HG02610 (cell line): ENCODE results near the gene CHMP2A.
"Not testable (repeated sequence)": the region's sequence is repeated elsewhere in the genome, so short reads cannot be mapped to it uniquely, and the experiment has no call there.

Experiments used
- ATAC-seq: cut with Tn5 transposase; IDR thresholded peaks from one replicate; pipeline ENCODE4 v1.9.1; 2021; ENCODE audit warnings: mild to moderate bottlenecking, moderate library complexity; ENCODE audit not compliant: unreplicated experiment

Gene CHMP2A

DNA sequence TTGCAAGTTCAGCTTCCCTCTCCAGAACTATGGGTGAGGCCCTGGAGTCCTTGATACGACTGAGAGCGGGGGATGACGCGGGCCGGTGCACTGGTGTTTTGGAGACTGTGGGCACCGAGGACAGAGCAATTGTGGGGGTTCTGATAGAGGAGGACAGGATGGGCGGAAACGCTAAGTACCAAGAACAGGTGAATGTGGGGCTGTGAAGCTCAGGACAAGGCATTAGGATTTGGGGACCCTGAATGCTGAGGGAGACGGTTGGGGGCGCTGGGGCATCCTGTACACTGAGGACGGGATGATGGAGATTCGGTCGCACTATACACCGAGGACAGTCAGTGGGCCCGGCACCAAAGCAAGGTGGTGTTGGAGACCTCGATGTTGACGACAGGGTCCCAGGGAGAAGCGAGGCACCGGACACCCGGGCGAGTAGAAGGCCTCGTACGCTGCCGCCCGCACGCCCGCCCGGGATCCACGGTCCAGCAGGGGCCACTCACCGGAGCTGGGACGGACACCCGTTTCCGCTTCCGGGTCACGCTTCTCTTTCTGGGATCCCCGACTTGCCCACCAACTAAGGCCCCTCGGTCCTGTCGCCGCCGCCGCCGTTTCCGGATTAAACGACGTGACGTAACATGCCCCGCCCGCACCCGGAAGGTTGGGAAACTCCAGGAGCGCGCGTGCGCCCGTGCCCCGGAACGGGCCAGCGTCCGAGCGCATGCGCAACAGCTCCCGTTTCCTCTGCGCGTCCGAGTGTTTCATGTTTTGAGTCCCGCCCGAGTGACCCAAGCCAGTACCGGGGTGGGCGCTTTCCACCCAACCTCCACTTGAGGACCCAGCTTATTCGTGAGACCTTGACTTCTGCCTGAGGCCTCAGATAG, at the start of gene CHMP2A:
Gene CHMP2A (minus strand): TSS at position 612 of the 875 bp plus-strand sequence. CDS start 893 bp downstream, outside the sequence.
- peak; percentile 28 for ATAC-seq

- no peak for ATAC-seq
These were observed 31.3 kb upstream of the CHMP2A start for GRCh38 chr19:58586133-58586765.

GRCh38 chr19:58585442-58586132, 30.7 kb upstream of the CHMP2A start:
- ATAC-seq: no peak

GRCh38 chr19:58584498-58585441, 29.9 kb upstream of the CHMP2A start:
- ATAC-seq: no peak

GRCh38 chr19:58582985-58583384, 28.1 kb upstream of the CHMP2A start:
- ATAC-seq: no peak

DNA sequence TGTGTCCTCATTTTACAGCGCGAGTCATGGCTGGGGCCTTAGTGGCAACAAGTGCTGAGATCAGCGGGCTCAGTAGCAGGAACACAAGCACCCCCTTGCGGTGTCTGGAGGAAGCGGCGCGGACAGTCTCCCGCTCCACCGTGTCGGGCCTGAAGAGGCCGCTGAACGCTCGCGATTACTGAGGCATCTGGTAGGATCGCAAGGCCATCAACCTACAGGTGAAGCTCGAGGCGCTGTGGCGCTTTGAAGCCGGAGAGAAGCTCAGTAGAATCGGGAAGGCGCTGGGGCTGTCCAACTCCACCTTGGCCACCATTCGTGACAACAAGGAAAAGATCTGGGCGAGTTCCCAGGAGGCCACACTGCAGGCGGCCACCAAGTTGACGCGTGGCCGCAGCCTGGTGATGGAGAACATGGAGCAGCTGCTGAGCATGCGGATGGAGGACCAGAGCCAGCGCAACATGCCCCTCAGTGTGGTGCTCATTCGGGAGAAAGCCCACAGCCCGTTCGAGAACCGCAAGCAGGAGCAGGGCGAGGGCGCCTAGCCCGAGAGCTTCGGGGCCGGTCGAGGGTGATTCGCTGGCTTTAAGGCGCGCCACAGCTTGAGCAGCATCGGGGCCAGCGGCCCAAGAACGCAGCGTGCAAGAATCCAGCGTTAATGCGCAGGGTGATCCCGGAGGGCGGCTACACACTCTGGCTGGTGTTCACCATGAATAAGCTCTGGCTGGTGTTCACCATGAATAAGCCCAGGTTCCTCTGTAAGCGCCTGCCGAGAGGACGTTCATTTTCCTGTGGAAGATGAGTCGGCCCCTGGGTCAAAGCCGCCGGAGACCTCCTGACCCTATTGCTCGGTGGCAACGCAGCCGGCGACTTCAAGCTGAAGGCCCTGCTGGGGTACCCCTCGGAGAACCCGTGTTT, 26.6 kb upstream of the CHMP2A start:
- peak; percentile 77 for ATAC-seq

GRCh38 chr19:58579473-58580142, 24.7 kb upstream of the CHMP2A start:
- ATAC-seq: no peak

DNA sequence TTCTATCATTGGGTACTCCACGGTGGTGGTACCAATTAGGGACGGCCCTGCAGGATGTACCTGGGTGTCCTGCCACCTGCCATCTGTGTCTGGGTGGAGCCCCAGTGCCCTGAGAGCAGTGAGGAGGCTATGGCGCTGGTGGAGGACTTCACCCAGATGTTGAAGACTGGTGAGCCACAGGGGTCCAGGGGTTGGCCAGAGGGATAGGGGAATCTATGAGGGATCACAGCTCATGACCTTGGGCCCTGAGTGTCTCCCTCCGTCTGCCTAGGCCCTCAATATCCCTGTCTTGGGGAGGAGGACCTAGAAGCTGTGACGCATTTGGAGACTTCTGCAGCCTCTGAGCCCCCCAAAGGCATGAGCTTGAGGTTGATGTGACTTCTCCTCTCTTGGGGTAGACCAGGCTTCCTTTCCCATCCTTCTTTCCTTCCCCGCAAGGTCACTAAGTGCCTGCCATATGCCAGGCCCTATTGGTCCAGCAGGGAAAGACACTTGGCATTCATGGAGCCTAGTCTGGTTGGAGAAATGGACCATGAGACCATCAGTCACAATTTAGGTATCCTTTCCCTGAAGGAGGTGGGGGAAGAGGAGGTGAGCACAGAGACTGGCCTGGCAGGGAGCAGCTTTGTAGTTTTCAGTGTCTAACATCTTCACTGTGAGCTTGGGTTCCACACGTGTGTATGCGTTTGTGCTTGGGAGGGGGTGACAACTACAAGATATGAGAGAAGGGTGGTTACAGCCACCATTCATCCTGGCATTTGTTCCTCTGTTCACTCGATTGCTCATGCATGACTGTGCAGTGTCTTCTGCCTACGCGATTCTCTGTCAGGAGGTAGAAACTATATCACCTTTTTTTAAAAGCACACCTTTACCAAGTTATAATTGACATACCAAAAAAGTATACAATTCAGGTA, 23.4 kb upstream of the CHMP2A start:
- ATAC-seq: no peak

- ATAC-seq: not testable (repeated sequence)
These were observed 22.7 kb upstream of the CHMP2A start for GRCh38 chr19:58577581-58577980.

DNA sequence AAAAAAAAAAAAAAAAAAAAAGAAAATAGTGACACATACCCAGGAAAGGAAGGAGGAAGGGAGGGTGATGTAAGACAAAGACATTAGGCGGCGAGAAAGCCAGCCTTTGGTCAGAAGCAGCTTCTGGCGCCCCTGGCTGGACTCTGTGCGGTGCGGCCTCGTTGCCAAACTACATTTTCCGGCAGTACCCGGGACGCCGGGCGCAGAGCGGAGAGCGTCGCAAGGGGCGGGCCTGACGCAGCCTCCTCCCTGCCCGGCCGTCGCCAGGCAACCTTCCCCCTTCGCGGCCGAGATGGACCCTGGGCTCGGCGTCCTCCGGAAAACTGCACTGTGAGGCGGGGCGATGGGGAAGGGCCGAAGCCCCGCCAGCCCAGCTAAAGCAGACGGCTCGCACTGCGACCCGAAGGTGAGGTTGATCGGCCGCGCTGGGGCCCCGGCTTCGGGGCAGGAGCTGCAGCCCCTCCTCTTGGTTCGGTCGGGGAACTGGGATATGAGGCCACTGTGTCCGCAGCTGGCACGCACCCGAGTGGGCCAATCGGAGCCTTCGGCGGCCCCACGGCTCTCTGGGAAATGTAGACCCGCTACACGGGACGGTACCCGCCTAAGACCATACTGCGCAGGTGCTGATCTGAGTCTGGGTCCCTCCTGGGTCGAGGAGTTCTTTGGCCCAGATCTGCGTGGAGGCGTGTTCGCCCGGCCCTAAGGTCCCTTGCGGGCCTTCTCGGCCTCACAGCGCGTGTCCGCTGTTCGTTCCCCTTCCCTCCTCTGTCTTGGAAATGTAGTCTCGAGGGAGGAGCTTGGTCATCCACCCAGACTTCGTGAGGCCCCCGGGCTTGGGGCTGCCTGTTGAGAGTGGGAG, 20.5 kb upstream of the CHMP2A start:
- ATAC-seq: peak; percentile 42

DNA sequence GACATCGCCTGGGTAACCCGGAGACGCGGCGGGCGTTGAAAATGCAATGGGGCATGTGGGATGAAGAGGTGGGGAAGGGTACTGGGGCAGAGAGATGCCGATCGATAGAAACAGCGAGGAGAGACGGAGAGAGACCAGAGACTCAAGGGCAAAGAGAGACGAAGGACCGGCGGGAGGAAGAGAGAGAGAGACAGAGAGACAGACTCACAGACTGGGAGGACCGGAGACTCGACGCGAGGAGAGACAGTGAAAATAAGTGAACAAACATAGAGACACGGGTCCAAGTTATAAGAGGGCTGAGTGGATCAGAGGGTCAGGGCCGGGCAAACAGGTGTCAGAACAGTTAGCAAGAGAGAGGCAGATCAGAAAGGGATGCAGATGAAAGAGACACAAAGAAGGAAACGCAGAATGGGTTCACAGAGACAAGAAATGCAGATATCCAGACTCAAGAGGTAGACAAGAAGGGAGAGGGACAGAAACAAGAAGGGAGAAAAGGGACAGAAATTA, 18.8 kb upstream of the CHMP2A start:
- ATAC-seq: no peak

DNA sequence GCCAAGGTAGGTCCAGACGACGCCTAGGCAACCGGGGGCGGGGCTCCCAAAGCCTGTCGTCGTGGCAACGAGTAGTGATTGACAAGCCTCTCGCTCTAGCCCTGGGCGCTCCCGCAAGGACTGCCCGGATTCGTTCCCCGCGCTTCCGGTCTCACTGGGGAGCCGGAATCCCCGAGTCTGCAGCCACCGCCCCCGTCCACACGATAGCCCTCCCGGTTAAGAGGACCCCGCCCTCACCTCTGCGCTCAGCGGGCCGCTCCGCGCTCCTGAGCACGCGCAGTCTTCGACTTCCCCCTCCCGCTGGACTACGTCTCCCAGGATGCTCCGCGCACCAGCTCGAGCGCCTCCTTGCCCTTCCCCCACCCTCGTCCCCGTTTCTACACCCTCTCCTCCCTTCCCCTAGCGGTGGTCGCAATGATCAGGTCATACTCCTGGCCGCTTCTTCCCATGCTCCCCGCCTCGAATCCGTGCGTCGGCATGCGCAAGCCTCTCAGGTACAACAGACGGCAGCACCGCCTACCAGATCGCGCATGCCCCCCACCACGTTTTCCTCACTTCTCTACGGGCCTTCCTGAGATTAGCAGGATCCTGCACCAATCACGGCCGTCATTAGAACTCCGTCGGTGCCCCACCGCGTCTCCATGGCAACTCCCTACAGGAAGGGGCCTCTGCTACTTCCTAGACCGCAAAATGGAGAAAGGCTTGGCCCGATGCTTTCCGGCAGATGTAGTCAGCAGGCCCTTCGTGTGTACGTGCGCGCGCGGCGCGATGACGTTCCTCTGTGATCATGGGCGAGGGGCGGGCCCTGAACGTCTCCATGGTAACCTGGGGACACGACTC, 18.1 kb upstream of the CHMP2A start, which contains the start of gene MZF1:
Gene MZF1 (minus strand): TSS at position 518 of the 840 bp plus-strand sequence. CDS start 1,946 bp downstream, outside the sequence.
- ATAC-seq: peak; percentile 56

DNA sequence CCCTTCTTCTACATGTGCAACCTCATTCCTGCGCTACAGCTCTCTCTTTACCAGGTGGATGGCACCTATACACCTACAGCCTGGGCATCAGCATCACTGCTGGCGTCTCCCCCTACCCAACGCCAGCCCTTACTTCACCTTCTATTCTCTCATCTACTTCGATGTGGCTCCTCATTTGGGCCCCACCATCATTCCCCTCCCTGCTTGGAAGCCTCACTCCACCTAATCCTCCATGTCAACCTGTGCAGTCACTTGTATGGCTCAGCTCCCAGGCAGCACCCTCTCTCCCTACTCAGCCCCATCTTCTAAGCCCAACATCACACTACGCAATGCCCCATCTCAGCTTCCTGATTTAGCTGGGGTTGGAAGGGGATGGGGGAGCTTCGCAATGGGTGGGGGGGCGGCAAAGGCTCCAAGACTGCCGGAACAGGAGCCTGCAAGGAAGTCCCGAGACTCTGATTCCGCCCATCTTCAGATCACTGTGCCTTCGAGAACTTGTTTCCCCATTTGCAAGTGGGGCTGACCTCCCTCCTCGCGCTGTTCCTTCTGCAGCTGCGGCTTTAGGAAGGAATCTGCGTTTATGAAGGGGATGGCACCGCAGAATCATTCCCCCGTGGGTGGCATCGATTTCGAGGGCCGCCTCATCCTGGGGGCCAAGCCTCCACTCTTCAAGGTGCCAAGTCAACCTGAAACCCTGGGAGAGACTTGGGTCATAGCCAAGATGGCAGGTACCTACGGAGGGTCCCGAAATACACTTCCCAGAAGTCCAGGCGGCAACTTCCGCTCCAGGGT, 17.3 kb upstream of the CHMP2A start:
- ATAC-seq: no peak

- ATAC-seq: no peak
These were observed 16.7 kb upstream of the CHMP2A start for GRCh38 chr19:58571575-58571947.
